Kidney glomerular epithelial cell (primary cell): ENCODE data around the gene LDAH.
A peak's percentile ranks its signal among the peaks of the same experiment; 100 is the strongest.

Experiments
- DNase-seq: peaks from one replicate; lab custom pipeline; 2025; lab: John Stamatoyannopoulos, UW

Gene LDAH

GRCh38 chr2:20781656-20782265 lies 41.1 kb downstream of the LDAH start:
- DNase-seq = no peak

GRCh38 chr2:20771299-20771698 lies 51.6 kb downstream of the LDAH start:
- DNase-seq = no peak

- no peak for DNase-seq
Measured at GRCh38 chr2:20766798-20767644, 55.9 kb downstream of the LDAH start.

- no peak for DNase-seq
Measured at GRCh38 chr2:20766213-20766612, 56.7 kb downstream of the LDAH start.

- no peak for DNase-seq
Measured at GRCh38 chr2:20762945-20763683, 59.8 kb downstream of the LDAH start.

GRCh38 chr2:20759487-20759886 lies 63.4 kb downstream of the LDAH start:
- DNase-seq = no peak

- DNase-seq = no peak
Measured at GRCh38 chr2:20758997-20759396, 63.9 kb downstream of the LDAH start.

GRCh38 chr2:20757405-20758090 lies 65.4 kb downstream of the LDAH start:
- DNase-seq = no peak

GRCh38 chr2:20755132-20755800 lies 67.6 kb downstream of the LDAH start:
- no peak for DNase-seq

- no peak for DNase-seq
Measured at GRCh38 chr2:20752293-20752692, 70.6 kb downstream of the LDAH start.

- DNase-seq = no peak
Measured at GRCh38 chr2:20747317-20747716, 75.6 kb downstream of the LDAH start.

- DNase-seq = peak; percentile 90
Measured at GRCh38 chr2:20745924-20746555, 76.9 kb downstream of the LDAH start.

- peak; percentile 6 for DNase-seq
Measured at GRCh38 chr2:20744366-20745335, 78.2 kb downstream of the LDAH start.

- no peak for DNase-seq
Measured at GRCh38 chr2:20738772-20739171, 84.1 kb downstream of the LDAH start.

GRCh38 chr2:20737505-20737904 lies 85.4 kb downstream of the LDAH start:
- no peak for DNase-seq

GRCh38 chr2:20728114-20728758 lies 94.7 kb downstream of the LDAH start:
- no peak for DNase-seq

GRCh38 chr2:20726913-20727312 lies 96.0 kb downstream of the LDAH start:
- DNase-seq = no peak

- no peak for DNase-seq
Measured at GRCh38 chr2:20725782-20726181, 97.1 kb downstream of the LDAH start.

- DNase-seq = no peak
Measured at GRCh38 chr2:20724500-20725053, 98.3 kb downstream of the LDAH start.
